HUES48 (cell line): ENCODE results near the gene TAPBP.

Experiments
- H3K27ac ChIP-seq: one replicate; pipeline ENCODE4 v1.7.0; 2013; ENCODE audit warnings: low read depth, low read length, inconsistent platforms
- H3K27me3 ChIP-seq: 2 replicates; pipeline ENCODE4 v1.6.1; 2013; ENCODE audit warnings: mild to moderate bottlenecking, low read length; ENCODE audit not compliant: control insufficient read depth, insufficient read depth
- H3K36me3 ChIP-seq: 2 replicates; pipeline ENCODE4 v1.6.1; 2013; ENCODE audit warnings: low read length; ENCODE audit not compliant: control insufficient read depth, insufficient read depth
- H3K4me1 ChIP-seq: 2 replicates; pipeline ENCODE4 v1.6.1; 2013; ENCODE audit warnings: mild to moderate bottlenecking, low read length; ENCODE audit not compliant: control insufficient read depth, insufficient read depth
- H3K4me3 ChIP-seq: 2 replicates; pipeline ENCODE4 v1.5.1; 2013; ENCODE audit warnings: mild to moderate bottlenecking, low read depth, low read length
- H3K9ac ChIP-seq: 2 replicates; pipeline ENCODE4 v1.6.1; 2013; ENCODE audit warnings: mild to moderate bottlenecking, low read depth, low read length, moderate library complexity
- H3K9me3 ChIP-seq: 2 replicates; pipeline ENCODE4 v1.6.1; 2013; ENCODE audit warnings: low read length; ENCODE audit not compliant: control insufficient read depth, insufficient read depth

TAPBP gene

GRCh38 chr6:33319939-33320314 lies 6.0 kb upstream of the TAPBP start:
- Histone ChIP-seq H3K9me3 (no peaks in the 10 kb centered on the region), H3K27ac (peak overlapping the region; percentile 65), H3K36me3 (peaks cover 34% of the 10 kb centered on the region), H3K4me3 (no peak overlapping the region), H3K9ac (no peak overlapping the region), H3K27me3 (no peaks in the 10 kb centered on the region), H3K4me1 (peaks cover 39% of the 10 kb centered on the region)

GRCh38 chr6:33318426-33319073 lies 4.7 kb upstream of the TAPBP start:
- H3K4me1 ChIP-seq = peaks cover 38% of the 10 kb centered on the region
- 0 out of 2 replicates have a peak overlapping the region, but pooled peaks have one; percentile 78 for H3K9ac ChIP-seq
- peak overlapping the region; percentile 92 for H3K4me3 ChIP-seq
- H3K9me3 ChIP-seq = no peaks in the 10 kb centered on the region
- H3K36me3 ChIP-seq = peaks cover 34% of the 10 kb centered on the region
- peak overlapping the region; percentile 97 for H3K27ac ChIP-seq
- no peaks in the 10 kb centered on the region for H3K27me3 ChIP-seq

- Histone ChIP-seq H3K36me3 (peaks cover 34% of the 10 kb centered on the region), H3K9me3 (no peaks in the 10 kb centered on the region), H3K4me1 (peaks cover 38% of the 10 kb centered on the region), H3K27ac (peak within 1 kb of the TSS; percentile 97), H3K9ac (peak within 1 kb of the TSS; percentile 78), H3K4me3 (peak within 1 kb of the TSS; percentile 92), H3K27me3 (no peaks in the 10 kb centered on the region)
These were observed 4.0 kb upstream of the TAPBP start, which contains the start of gene ZBTB22 for GRCh38 chr6:33317669-33318425. ZBTB22 (minus strand) TSS chr6:33317744; CDS start chr6:33316916, 828 bp downstream.

- peak overlapping the region; percentile 92 for H3K4me3 ChIP-seq
- H3K9me3 ChIP-seq = no peaks in the 10 kb centered on the region
- H3K27me3 ChIP-seq = no peaks in the 10 kb centered on the region
- peak overlapping the region; percentile 97 for H3K27ac ChIP-seq
- no peak overlapping the region for H3K9ac ChIP-seq
- H3K36me3 ChIP-seq = peaks cover 34% of the 10 kb centered on the region
- H3K4me1 ChIP-seq = peaks cover 38% of the 10 kb centered on the region
These were observed 3.5 kb upstream of the TAPBP start for GRCh38 chr6:33317419-33317668.

GRCh38 chr6:33316603-33317418 lies 2.9 kb upstream of the TAPBP start:
- Histone ChIP-seq H3K4me1 (peaks cover 40% of the 10 kb centered on the region), H3K9ac (no peak overlapping the region), H3K9me3 (no peaks in the 10 kb centered on the region), H3K36me3 (peaks cover 34% of the 10 kb centered on the region), H3K4me3 (peak overlapping the region; percentile 65), H3K27ac (peak overlapping the region; percentile 7), H3K27me3 (no peaks in the 10 kb centered on the region)

- Histone ChIP-seq H3K4me3 (no peak overlapping the region), H3K9ac (no peak overlapping the region), H3K9me3 (no peaks in the 10 kb centered on the region), H3K27me3 (no peaks in the 10 kb centered on the region), H3K36me3 (peaks cover 30% of the 10 kb centered on the region), H3K4me1 (peaks cover 33% of the 10 kb centered on the region), H3K27ac (no peak overlapping the region)
These were observed 2.1 kb upstream of the TAPBP start for GRCh38 chr6:33315793-33316602.

GRCh38 chr6:33314943-33315792 lies 1.3 kb upstream of the TAPBP start:
- Histone ChIP-seq H3K4me1 (peaks cover 31% of the 10 kb centered on the region), H3K4me3 (peak overlapping the region; percentile 98), H3K36me3 (peaks cover 22% of the 10 kb centered on the region), H3K9me3 (no peaks in the 10 kb centered on the region), H3K27ac (no peak overlapping the region), H3K27me3 (no peaks in the 10 kb centered on the region), H3K9ac (no peak overlapping the region)

GRCh38 chr6:33314515-33314942 lies 651 bp upstream of the TAPBP start:
- no peak overlapping the region for H3K27ac ChIP-seq
- peaks cover 16% of the 10 kb centered on the region for H3K36me3 ChIP-seq
- H3K9me3 ChIP-seq = no peaks in the 10 kb centered on the region
- no peaks in the 10 kb centered on the region for H3K27me3 ChIP-seq
- H3K4me1 ChIP-seq = peaks cover 30% of the 10 kb centered on the region
- H3K9ac ChIP-seq = no peak overlapping the region
- H3K4me3 ChIP-seq = peak overlapping the region; percentile 98

- Histone ChIP-seq H3K4me3 (peak overlapping the region; percentile 98), H3K9ac (peak overlapping the region; percentile 71; the same call in 1 of the 2 replicates), H3K36me3 (peaks cover 4% of the 10 kb centered on the region), H3K27ac (peak overlapping the region; percentile 76), H3K4me1 (peaks cover 23% of the 10 kb centered on the region), H3K9me3 (no peaks in the 10 kb centered on the region), H3K27me3 (no peaks in the 10 kb centered on the region)
These were observed 671 bp downstream of the TAPBP start for GRCh38 chr6:33313105-33313708.
